Measurements from ENCODE around the gene CYP2A7.
"Not testable (repeated sequence)": the region's sequence is repeated elsewhere in the genome, so short reads cannot be mapped to it uniquely, and the experiment has no call there.

The CYP2A7 gene

GRCh38 chr19:40919530-40920299, 37.7 kb upstream of the CYP2A7 start:
- not testable (repeated sequence) for H2AFZ ChIP-seq (ENCODE audit: low read length, unreplicated experiment); H3K4me1 ChIP-seq (ENCODE audit: control insufficient read depth, insufficient read depth, low read length, unreplicated experiment); H3K36me3 ChIP-seq (ENCODE audit: insufficient read depth, low read length); H3K27ac ChIP-seq (ENCODE audit: low read depth, low read length); H3K79me2 ChIP-seq (ENCODE audit: control insufficient read depth, insufficient read depth, low read length, unreplicated experiment); H3K4me3 ChIP-seq (ENCODE audit: low read depth, low read length); H3K27me3 ChIP-seq (ENCODE audit: insufficient read depth, low read length)

DNA sequence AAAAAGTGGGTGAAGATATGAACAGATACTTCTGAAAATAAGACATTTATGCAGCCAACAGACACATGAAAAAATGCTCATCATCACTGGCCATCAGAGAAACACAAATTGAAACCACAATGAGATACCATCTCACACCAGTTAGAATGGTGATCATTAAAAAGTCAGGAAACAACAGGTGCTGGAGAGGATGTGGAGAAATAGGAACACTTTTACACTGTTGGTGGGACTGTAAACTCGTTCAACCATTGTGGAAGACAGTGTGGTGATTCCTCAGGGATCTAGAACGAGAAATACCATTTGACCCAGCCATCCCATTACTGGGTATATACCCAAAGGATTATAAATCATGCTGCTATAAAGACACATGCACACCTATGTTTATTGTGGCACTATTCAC, 36.3 kb upstream of the CYP2A7 start:
- H3K4me1 ChIP-seq (ENCODE audit: control insufficient read depth, insufficient read depth, low read length, unreplicated experiment); H3K36me3 ChIP-seq (ENCODE audit: insufficient read depth, low read length); H3K79me2 ChIP-seq (ENCODE audit: control insufficient read depth, insufficient read depth, low read length, unreplicated experiment); H2AFZ ChIP-seq (ENCODE audit: low read length, unreplicated experiment); H3K27me3 ChIP-seq (ENCODE audit: insufficient read depth, low read length); H3K4me3 ChIP-seq (ENCODE audit: low read depth, low read length); H3K27ac ChIP-seq (ENCODE audit: low read depth, low read length): not testable (repeated sequence)

- no peak overlapping the region for H3K27ac ChIP-seq (ENCODE audit: low read depth, low read length)
- no peaks in the 10 kb centered on the region for H3K36me3 ChIP-seq (ENCODE audit: insufficient read depth, low read length)
- no peaks in the 10 kb centered on the region for H3K4me1 ChIP-seq (ENCODE audit: control insufficient read depth, insufficient read depth, low read length, unreplicated experiment)
- H3K27me3 ChIP-seq (ENCODE audit: insufficient read depth, low read length) = peaks cover 12% of the 10 kb centered on the region; the same call in 1 of the 2 replicates
- H2AFZ ChIP-seq (ENCODE audit: low read length, unreplicated experiment) = no peak overlapping the region
- H3K4me3 ChIP-seq (ENCODE audit: low read depth, low read length) = no peak overlapping the region
- no peaks in the 10 kb centered on the region for H3K79me2 ChIP-seq (ENCODE audit: control insufficient read depth, insufficient read depth, low read length, unreplicated experiment)
These were observed 26.9 kb upstream of the CYP2A7 start for GRCh38 chr19:40908976-40909375.

DNA sequence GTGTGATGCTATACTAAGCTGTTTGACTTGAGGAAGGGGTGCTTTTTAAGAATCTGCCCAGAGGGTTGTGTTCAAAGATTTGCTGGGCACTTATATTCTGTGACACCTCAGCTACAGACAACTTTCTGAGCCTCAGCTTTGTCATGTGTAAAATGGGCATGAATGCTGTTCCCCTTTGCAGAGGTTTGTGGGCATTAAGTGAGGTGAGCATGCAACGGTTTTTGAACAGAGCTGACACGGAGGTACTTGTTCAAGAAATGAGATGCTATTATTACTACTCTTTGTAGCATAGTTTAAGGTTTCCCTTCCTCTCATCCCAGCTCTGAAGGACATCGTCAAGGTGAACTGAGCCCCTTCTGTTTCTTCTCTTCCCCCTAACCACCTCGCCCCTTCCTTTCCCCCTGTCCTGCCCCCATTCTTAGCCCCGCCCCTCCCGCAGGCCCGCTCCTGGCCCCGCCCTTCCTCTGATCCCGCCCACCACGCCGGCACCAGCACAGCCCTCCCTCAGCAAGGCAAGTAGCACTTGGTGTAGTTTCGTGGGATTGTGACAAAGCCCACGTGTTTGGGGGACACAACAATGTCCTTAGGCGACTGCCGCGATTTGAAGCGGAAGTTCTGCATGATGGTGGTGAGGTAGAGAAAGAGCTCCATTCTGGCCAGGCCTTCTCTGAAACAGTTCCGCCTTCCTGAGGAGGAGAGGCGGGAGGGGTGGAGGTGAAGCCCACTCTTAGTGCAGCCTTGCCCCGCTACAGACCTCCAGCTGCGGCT, 26.1 kb upstream of the CYP2A7 start:
- Histone ChIP-seq H2AFZ (ENCODE audit: low read length, unreplicated experiment) (no peak overlapping the region), H3K27ac (ENCODE audit: low read depth, low read length) (no peak overlapping the region), H3K4me1 (ENCODE audit: control insufficient read depth, insufficient read depth, low read length, unreplicated experiment) (no peaks in the 10 kb centered on the region), H3K79me2 (ENCODE audit: control insufficient read depth, insufficient read depth, low read length, unreplicated experiment) (no peaks in the 10 kb centered on the region), H3K36me3 (ENCODE audit: insufficient read depth, low read length) (no peaks in the 10 kb centered on the region), H3K4me3 (ENCODE audit: low read depth, low read length) (no peak overlapping the region), H3K27me3 (ENCODE audit: insufficient read depth, low read length) (peaks cover 12% of the 10 kb centered on the region; the same call in 1 of the 2 replicates)

DNA sequence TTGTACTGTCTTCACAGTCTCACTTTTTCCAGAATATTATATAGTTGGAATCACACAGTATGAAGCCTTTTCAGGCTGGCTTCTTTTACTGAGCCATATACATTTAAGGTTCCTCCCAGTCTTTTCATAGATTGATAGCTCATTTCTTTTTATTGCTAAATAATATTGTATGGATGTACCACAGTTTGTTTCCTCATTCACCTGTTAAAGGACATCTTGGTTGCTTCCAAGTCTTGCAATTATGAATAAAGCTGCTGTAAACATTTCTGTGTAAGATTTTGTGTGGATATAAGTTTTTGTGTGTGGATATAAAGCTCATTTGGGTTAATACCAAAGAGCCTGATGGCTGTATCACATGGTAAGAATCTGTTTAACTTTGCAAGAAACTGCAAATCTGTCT, 24.5 kb upstream of the CYP2A7 start:
- Histone ChIP-seq H3K79me2 (ENCODE audit: control insufficient read depth, insufficient read depth, low read length, unreplicated experiment) (no peaks in the 10 kb centered on the region), H3K4me1 (ENCODE audit: control insufficient read depth, insufficient read depth, low read length, unreplicated experiment) (no peaks in the 10 kb centered on the region), H3K36me3 (ENCODE audit: insufficient read depth, low read length) (no peaks in the 10 kb centered on the region)

DNA sequence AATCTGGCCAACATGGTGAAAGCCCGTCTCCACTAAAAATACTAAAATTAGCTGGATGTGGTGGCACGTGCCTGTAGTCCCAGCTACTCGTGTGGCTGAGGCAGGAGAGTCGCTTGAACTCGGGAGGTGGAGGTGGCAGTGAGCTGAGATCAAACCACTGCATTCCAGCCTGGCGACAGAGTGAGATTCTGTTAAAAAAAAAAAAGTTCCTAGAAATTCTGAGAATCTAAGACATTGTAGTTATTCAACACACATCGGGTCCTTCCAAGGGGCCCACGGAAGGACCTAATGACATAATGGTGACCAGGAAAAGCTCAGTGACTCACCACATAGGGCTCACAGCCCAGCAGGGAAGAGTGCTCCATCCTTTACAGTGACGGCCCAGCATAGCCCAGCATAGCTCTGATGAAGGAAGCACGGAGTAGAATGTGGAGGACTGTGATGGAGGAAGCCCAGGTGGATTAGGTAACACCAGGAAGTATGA, 22.7 kb upstream of the CYP2A7 start:
- H3K36me3 ChIP-seq (ENCODE audit: insufficient read depth, low read length); H3K4me1 ChIP-seq (ENCODE audit: control insufficient read depth, insufficient read depth, low read length, unreplicated experiment); H2AFZ ChIP-seq (ENCODE audit: low read length, unreplicated experiment); H3K79me2 ChIP-seq (ENCODE audit: control insufficient read depth, insufficient read depth, low read length, unreplicated experiment); H3K27ac ChIP-seq (ENCODE audit: low read depth, low read length); H3K27me3 ChIP-seq (ENCODE audit: insufficient read depth, low read length); H3K4me3 ChIP-seq (ENCODE audit: low read depth, low read length): not testable (repeated sequence)

More for the DNA sequence above, 24.5 kb upstream of the CYP2A7 start:
- Histone ChIP-seq H3K27ac (ENCODE audit: low read depth, low read length) (no peak overlapping the region), H2AFZ (ENCODE audit: low read length, unreplicated experiment) (no peak overlapping the region), H3K4me3 (ENCODE audit: low read depth, low read length) (no peak overlapping the region), H3K27me3 (ENCODE audit: insufficient read depth, low read length) (peaks cover 8% of the 10 kb centered on the region; the same call in 1 of the 2 replicates)

DNA sequence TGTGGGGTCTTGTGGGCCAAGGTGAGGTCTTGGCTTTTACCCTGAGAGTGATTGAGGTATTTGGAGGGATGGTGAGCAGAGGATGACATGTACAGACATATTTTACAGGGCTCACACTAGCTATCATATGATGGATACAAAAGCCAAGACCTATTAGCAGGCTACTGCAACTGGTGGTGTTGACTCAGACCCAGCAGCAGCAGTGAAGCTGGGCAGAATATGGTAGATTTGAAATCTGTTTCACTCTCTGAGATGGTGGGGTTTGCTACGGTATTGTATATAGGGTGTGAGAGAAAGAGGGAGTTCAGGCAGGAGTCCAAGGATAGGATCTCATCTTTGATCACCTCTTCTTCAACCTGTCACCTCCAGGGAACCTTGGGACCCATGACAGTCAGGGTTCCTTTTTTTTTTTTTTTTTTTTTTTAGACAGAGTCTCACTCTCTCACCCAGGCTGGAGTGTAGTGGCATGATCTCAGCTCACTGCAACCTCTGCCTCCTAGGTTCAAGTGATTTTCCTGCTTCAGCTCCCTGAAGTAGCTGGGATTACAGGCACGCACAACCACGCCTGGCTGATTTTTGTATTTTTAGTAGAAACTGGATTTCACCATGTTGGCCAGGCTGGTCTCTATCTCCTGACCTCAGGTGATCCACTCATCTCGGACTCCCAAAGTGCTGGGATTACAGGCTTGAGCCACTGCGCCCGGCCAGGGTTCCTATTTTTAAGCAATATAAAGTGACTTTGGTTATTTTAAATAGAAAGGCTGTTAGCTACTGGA, 20.1 kb upstream of the CYP2A7 start:
- H3K4me3 ChIP-seq (ENCODE audit: low read depth, low read length); H3K27me3 ChIP-seq (ENCODE audit: insufficient read depth, low read length); H3K36me3 ChIP-seq (ENCODE audit: insufficient read depth, low read length); H2AFZ ChIP-seq (ENCODE audit: low read length, unreplicated experiment); H3K4me1 ChIP-seq (ENCODE audit: control insufficient read depth, insufficient read depth, low read length, unreplicated experiment); H3K79me2 ChIP-seq (ENCODE audit: control insufficient read depth, insufficient read depth, low read length, unreplicated experiment); H3K27ac ChIP-seq (ENCODE audit: low read depth, low read length): not testable (repeated sequence)

DNA sequence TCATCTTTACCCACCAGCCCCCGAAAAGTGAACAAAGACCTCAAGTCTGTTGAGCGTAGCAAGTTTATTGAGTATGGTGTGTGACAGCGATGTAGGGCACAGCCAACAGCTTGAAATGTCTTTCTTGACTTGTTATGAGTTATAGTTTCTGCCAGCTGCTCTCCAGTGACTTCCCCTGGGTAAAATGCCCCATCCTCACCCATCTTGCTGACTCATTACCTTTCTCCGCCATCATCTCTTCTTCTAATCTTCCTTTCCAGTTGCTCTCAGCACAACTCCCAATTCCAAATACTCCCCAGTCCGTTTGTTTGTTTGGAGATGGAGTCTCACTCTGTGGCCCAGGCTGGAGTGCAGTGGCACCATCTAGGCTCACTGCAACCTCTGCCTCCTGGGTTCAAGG, 18.5 kb upstream of the CYP2A7 start:
- not testable (repeated sequence) for H3K27ac ChIP-seq (ENCODE audit: low read depth, low read length); H2AFZ ChIP-seq (ENCODE audit: low read length, unreplicated experiment); H3K4me1 ChIP-seq (ENCODE audit: control insufficient read depth, insufficient read depth, low read length, unreplicated experiment); H3K4me3 ChIP-seq (ENCODE audit: low read depth, low read length); H3K27me3 ChIP-seq (ENCODE audit: insufficient read depth, low read length); H3K79me2 ChIP-seq (ENCODE audit: control insufficient read depth, insufficient read depth, low read length, unreplicated experiment); H3K36me3 ChIP-seq (ENCODE audit: insufficient read depth, low read length)

DNA sequence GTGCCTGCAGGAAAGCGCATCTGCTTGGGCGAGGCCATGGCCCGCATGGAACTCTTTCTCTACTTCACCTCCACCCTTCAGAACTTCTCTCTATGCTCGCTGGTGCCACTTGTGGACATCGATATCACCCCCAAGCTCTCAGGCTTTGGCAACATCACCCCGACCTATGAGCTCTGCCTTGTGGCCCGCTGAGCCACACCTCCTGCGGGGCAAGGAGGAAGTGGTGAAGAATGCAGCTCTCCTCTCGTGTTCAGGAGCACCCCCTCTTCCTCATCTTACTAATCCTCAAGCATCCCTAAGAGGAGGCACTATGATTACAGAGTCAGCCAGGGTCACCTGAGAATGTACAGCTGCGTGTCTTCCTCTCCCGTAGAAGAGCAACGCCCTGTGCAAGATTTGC, 17.9 kb upstream of the CYP2A7 start:
- H3K36me3 ChIP-seq (ENCODE audit: insufficient read depth, low read length); H3K79me2 ChIP-seq (ENCODE audit: control insufficient read depth, insufficient read depth, low read length, unreplicated experiment); H2AFZ ChIP-seq (ENCODE audit: low read length, unreplicated experiment); H3K4me3 ChIP-seq (ENCODE audit: low read depth, low read length); H3K27ac ChIP-seq (ENCODE audit: low read depth, low read length); H3K27me3 ChIP-seq (ENCODE audit: insufficient read depth, low read length); H3K4me1 ChIP-seq (ENCODE audit: control insufficient read depth, insufficient read depth, low read length, unreplicated experiment): not testable (repeated sequence)

GRCh38 chr19:40896843-40897789, 15.1 kb upstream of the CYP2A7 start:
- H2AFZ ChIP-seq (ENCODE audit: low read length, unreplicated experiment); H3K27ac ChIP-seq (ENCODE audit: low read depth, low read length); H3K4me1 ChIP-seq (ENCODE audit: control insufficient read depth, insufficient read depth, low read length, unreplicated experiment); H3K4me3 ChIP-seq (ENCODE audit: low read depth, low read length); H3K27me3 ChIP-seq (ENCODE audit: insufficient read depth, low read length); H3K36me3 ChIP-seq (ENCODE audit: insufficient read depth, low read length); H3K79me2 ChIP-seq (ENCODE audit: control insufficient read depth, insufficient read depth, low read length, unreplicated experiment): not testable (repeated sequence)

Data from ACC112 (cell line).